Activated T-cell treated with anti-CD3 and anti-CD28 coated beads, Interleukin-2, amount 50 U/mL, for 4 hours (primary cell): ENCODE data around the gene CACNA1E. TPM values are rescaled to one million over a fixed set of nuclear protein-coding genes. Genes with fewer than 3 reads are reported as not detected.

Experiments used
- ATAC-seq, 2 donors: fragments of 200-7000 bp; cut with Tn5 transposase; one replicate each; pipeline ENCODE4 v1.10.0; 2021
- DNase-seq: peaks from one replicate; pipeline ENCODE4 v3.0.0-alpha.2; 2020
- H3K27me3 Mint-ChIP-seq: one replicate; pipeline ENCODE4 v1.8.0; 2021; ENCODE audit warnings: low read depth, mixed read lengths
- H3K36me3 Mint-ChIP-seq: one replicate; pipeline ENCODE4 v1.8.0; 2022; ENCODE audit warnings: mixed read lengths; ENCODE audit not compliant: insufficient read depth
- H3K4me1 Mint-ChIP-seq: one replicate; pipeline ENCODE4 v1.8.0; 2021; ENCODE audit warnings: low read depth, mixed read lengths
- H3K4me3 Mint-ChIP-seq: one replicate; pipeline ENCODE4 v1.8.0; 2021; ENCODE audit warnings: mild to moderate bottlenecking, moderate library complexity, mixed read lengths
- H3K9me3 Mint-ChIP-seq: one replicate; pipeline ENCODE4 v1.8.0; 2021; ENCODE audit warnings: mixed read lengths
- total RNA-seq, 3 donors: library from RNA; stranded (reverse); gene quantifications; one replicate each; pipeline ENCODE4 v1.2.1, GENCODE V29; 2021

CACNA1E gene
- total RNA-seq, 3 donors from 2014 or later: 0.08 TPM; not detected in 2

GRCh38 chr1:181718034-181718433 is 234.7 kb downstream of the CACNA1E start:
- ATAC-seq: no peak
- no peaks in the 10 kb centered on the region for H3K9me3 Mint-ChIP-seq
- H3K27me3 Mint-ChIP-seq: peaks cover 5% of the 10 kb centered on the region
- no peaks in the 10 kb centered on the region for H3K36me3 Mint-ChIP-seq
- H3K4me3 Mint-ChIP-seq: no peak overlapping the region
- no peak for DNase-seq
- H3K4me1 Mint-ChIP-seq: no peaks in the 10 kb centered on the region

DNA sequence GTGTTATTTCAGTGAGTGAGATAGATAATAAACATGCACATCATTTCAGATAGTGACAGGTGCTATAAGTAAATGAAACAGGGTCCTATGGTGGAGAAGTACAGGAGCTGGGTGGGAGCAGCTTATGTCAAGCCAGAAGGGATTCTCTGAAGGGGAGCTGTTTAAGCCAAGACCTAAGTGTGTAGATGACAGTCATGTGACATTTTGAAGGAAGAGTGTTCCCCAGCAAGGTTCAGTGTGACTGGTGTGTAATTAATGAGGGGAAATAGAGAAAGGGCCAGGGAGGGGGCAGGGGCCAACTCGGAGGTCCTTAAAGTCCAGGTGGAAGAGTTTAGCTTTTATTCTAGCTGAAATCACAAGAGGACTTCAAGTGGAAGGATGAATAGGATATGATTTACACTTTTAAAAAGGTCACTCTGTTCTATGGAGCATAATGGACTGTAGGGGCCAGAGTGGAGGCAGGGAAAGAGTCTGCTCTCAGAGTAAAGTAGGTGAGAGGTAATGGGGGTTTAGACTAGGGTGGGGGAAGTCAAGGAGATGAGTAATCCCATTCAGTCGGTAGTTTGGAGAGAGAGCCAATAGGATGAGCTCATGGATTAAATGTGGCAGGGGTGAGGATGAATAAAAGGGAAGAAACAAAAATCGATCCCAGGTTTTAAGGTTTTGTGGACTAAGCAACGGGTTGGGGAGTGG is 243.1 kb downstream of the CACNA1E start:
- no peak for DNase-seq
- Mint-ChIP-seq H3K4me1 (no peaks in the 10 kb centered on the region), H3K4me3 (no peak overlapping the region), H3K36me3 (no peaks in the 10 kb centered on the region), H3K9me3 (no peaks in the 10 kb centered on the region), H3K27me3 (peaks cover 2% of the 10 kb centered on the region)
- ATAC-seq: no peak

DNA sequence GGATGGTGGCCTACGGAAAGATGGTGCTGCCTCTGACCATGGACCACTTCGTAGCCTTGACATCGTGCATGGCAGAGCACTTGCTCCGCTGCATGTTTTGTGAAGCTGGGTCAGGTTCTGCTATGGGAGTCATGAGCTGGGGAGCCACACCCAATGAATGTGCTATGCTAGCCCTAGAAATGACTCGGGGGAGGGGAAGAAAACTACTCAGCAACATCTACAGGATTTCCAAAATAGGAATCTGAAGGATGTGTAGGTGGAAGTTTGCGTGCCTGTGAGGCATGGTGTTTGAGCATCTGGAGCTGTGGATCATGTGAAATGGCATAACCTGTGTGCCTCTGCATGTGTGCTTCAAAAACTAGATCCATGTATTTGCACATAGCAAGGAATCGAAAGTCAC is 247.3 kb downstream of the CACNA1E start:
- no peaks in the 10 kb centered on the region for H3K36me3 Mint-ChIP-seq
- DNase-seq (no peak), ATAC-seq (no peak)
- H3K4me3 Mint-ChIP-seq: no peak overlapping the region
- H3K9me3 Mint-ChIP-seq: no peaks in the 10 kb centered on the region
- H3K27me3 Mint-ChIP-seq: peaks cover 4% of the 10 kb centered on the region
- no peaks in the 10 kb centered on the region for H3K4me1 Mint-ChIP-seq

DNA sequence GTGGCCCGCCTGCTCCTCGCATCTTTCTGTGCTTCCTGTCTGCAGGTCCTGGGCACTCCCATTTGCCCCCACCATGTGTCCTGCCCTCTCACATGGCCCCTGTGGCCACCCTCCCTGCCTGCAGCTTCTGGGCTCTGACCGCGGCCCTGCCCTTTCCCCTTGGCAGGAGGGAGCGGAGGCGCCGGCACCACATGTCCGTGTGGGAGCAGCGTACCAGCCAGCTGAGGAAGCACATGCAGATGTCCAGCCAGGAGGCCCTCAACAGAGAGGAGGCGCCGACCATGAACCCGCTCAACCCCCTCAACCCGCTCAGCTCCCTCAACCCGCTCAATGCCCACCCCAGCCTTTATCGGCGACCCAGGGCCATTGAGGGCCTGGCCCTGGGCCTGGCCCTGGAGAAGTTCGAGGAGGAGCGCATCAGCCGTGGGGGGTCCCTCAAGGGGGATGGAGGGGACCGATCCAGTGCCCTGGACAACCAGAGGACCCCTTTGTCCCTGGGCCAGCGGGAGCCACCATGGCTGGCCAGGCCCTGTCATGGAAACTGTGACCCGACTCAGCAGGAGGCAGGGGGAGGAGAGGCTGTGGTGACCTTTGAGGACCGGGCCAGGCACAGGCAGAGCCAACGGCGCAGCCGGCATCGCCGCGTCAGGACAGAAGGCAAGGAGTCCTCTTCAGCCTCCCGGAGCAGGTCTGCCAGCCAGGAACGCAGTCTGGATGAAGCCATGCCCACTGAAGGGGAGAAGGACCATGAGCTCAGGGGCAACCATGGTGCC is 249.1 kb downstream of the CACNA1E start:
- Mint-ChIP-seq H3K4me1 (no peaks in the 10 kb centered on the region), H3K27me3 (peaks cover 6% of the 10 kb centered on the region), H3K4me3 (no peak overlapping the region), H3K9me3 (no peaks in the 10 kb centered on the region), H3K36me3 (no peaks in the 10 kb centered on the region)
- no peak for ATAC-seq
- DNase-seq: no peak

DNA sequence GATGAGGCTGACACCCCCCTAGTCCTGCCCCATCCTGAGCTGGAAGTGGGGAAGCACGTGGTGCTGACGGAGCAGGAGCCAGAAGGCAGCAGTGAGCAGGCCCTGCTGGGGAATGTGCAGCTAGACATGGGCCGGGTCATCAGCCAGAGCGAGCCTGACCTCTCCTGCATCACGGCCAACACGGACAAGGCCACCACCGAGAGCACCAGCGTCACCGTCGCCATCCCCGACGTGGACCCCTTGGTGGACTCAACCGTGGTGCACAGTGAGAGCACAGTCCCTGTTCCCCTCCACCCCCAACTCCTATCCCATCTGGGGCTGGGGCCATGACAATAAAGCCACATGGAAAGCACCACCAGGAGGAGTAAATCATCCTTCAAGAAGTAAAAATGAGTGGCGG is 250.2 kb downstream of the CACNA1E start:
- no peak overlapping the region for H3K4me3 Mint-ChIP-seq
- ATAC-seq (no peak), DNase-seq (no peak)
- no peaks in the 10 kb centered on the region for H3K9me3 Mint-ChIP-seq
- H3K36me3 Mint-ChIP-seq: no peaks in the 10 kb centered on the region
- H3K4me1 Mint-ChIP-seq: no peaks in the 10 kb centered on the region
- H3K27me3 Mint-ChIP-seq: peaks cover 6% of the 10 kb centered on the region

DNA sequence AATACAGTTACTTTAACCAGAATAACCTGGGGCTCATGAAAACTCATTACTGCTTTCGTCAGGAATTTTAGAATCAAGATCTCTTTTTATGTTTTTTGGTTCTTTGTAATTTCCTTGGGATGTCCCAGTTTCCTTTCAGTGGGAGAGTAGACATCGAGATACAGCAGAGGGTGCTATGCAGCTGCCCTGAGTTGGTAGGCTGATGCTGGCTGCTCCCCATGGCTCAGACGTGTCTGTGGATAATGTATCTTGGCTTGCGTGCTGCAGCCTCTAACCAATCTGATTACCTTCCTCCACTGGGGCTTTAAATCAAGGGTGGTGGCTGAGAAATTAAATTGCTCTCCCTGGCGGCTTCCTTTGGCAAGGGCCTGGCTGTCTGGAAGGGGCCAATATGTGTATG is 253.7 kb downstream of the CACNA1E start:
- DNase-seq (no peak), ATAC-seq (no peak)
- peaks cover 5% of the 10 kb centered on the region for H3K27me3 Mint-ChIP-seq
- no peaks in the 10 kb centered on the region for H3K4me1 Mint-ChIP-seq
- H3K36me3 Mint-ChIP-seq: no peaks in the 10 kb centered on the region
- H3K4me3 Mint-ChIP-seq: no peak overlapping the region
- no peaks in the 10 kb centered on the region for H3K9me3 Mint-ChIP-seq

DNA sequence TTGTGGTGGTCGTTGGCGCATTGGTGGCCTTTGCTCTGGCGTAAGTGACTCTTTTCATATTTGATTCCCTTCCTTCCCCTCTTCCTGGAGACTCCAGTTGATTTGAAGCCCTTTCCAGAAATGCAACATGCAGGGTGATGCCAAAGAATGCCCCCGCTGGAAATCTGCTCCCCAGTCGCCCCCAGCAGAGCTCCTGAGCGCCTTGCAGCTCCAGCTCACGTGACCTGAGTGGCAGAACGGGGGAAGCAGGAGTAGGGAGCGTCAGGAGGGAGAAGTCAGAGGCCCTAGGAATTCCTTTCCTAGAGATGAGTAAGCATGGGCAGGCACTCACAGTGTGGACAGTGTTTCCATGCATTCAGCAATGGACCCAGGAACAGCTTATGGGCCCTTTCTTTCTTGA is 255.9 kb downstream of the CACNA1E start:
- Mint-ChIP-seq H3K4me3 (no peak overlapping the region), H3K4me1 (no peaks in the 10 kb centered on the region), H3K36me3 (no peaks in the 10 kb centered on the region), H3K9me3 (no peaks in the 10 kb centered on the region), H3K27me3 (peaks cover 8% of the 10 kb centered on the region)
- ATAC-seq (no peak), DNase-seq (no peak)

DNA sequence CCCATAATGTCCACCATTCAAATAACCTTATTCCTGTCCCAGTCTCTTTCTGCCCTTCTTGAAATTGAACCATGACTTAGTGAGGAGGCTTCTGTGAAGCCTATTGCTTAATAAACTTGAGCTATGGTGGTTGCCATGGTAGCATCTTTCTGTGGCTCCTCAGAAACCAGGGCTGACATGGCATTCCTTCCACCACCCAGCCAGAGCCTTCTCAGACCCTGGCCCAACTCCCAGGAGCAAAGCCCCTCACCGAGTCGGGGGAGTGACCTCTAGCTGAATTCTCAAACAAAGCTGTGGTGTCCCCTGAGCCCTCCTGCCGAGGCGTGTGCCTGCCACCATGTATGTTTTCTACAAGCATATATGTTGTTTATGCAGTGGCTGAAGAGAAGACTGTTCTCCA is 259.1 kb downstream of the CACNA1E start:
- no peaks in the 10 kb centered on the region for H3K4me1 Mint-ChIP-seq
- no peaks in the 10 kb centered on the region for H3K36me3 Mint-ChIP-seq
- H3K27me3 Mint-ChIP-seq: peaks cover 7% of the 10 kb centered on the region
- H3K9me3 Mint-ChIP-seq: no peaks in the 10 kb centered on the region
- ATAC-seq (no peak), DNase-seq (no peak)
- no peak overlapping the region for H3K4me3 Mint-ChIP-seq

GRCh38 chr1:181743878-181744312 is 260.6 kb downstream of the CACNA1E start:
- no peak for ATAC-seq
- H3K4me3 Mint-ChIP-seq: no peak overlapping the region
- H3K27me3 Mint-ChIP-seq: peaks cover 6% of the 10 kb centered on the region
- H3K9me3 Mint-ChIP-seq: no peaks in the 10 kb centered on the region
- no peak for DNase-seq
- no peaks in the 10 kb centered on the region for H3K36me3 Mint-ChIP-seq
- no peaks in the 10 kb centered on the region for H3K4me1 Mint-ChIP-seq

DNA sequence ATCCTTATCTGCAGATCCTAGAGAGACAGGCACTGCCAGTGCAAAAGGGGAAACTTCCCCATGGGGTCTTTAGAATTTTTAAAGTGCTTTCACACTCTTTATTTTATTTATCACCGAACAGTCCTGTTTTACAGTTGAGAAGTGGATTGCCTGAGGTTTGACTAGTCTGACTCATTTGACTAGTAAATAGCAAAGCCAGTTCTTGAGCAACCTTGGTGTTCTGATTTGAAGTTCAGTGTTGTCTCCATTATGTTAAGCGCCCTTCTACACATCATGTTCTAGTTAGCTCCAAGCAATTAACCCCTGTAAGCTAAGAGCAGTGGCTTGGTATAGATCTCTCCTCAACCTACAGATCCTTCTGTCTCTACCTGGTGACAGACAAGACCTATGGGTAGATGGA is 262.9 kb downstream of the CACNA1E start:
- DNase-seq (no peak), ATAC-seq (no peak)
- peaks cover 6% of the 10 kb centered on the region for H3K27me3 Mint-ChIP-seq
- no peaks in the 10 kb centered on the region for H3K9me3 Mint-ChIP-seq
- H3K4me1 Mint-ChIP-seq: no peaks in the 10 kb centered on the region
- no peak overlapping the region for H3K4me3 Mint-ChIP-seq
- H3K36me3 Mint-ChIP-seq: no peaks in the 10 kb centered on the region

GRCh38 chr1:181748013-181748412 is 264.7 kb downstream of the CACNA1E start:
- Mint-ChIP-seq H3K4me3 (no peak overlapping the region), H3K9me3 (no peaks in the 10 kb centered on the region), H3K27me3 (peaks cover 3% of the 10 kb centered on the region), H3K36me3 (no peaks in the 10 kb centered on the region), H3K4me1 (no peaks in the 10 kb centered on the region)
- DNase-seq (no peak), ATAC-seq (no peak)

DNA sequence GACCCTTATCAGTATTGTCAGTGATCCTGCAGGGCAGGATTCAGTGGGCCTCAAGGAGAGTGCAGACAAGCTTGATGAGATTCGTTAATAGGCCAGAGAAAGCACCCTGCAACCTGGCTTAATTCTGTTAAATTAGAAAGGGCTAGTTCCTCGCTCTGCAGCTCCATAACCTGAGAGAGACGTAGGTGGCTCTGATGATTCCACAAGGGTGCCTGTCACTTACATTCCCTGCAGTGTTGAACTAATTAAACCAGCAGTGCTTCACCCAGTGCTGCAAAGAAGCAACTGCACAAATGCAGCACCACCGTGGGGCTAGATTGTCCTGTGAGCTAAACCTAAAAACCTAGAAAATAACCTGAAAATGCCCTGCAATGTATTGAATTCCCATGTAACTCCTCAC is 270.8 kb downstream of the CACNA1E start:
- DNase-seq: no peak

GRCh38 chr1:181759481-181759880 is 276.2 kb downstream of the CACNA1E start:
- ATAC-seq: no peak
- Mint-ChIP-seq H3K36me3 (no peaks in the 10 kb centered on the region), H3K27me3 (no peaks in the 10 kb centered on the region), H3K9me3 (no peaks in the 10 kb centered on the region), H3K4me3 (no peak overlapping the region), H3K4me1 (no peaks in the 10 kb centered on the region)
- DNase-seq: no peak

More for the DNA sequence above, 270.8 kb downstream of the CACNA1E start:
- ATAC-seq: no peak
- no peaks in the 10 kb centered on the region for H3K36me3 Mint-ChIP-seq
- no peaks in the 10 kb centered on the region for H3K27me3 Mint-ChIP-seq
- H3K9me3 Mint-ChIP-seq: no peaks in the 10 kb centered on the region
- H3K4me3 Mint-ChIP-seq: no peak overlapping the region
- H3K4me1 Mint-ChIP-seq: no peaks in the 10 kb centered on the region

GRCh38 chr1:181763736-181764135 is 280.4 kb downstream of the CACNA1E start:
- Mint-ChIP-seq H3K4me1 (no peaks in the 10 kb centered on the region), H3K36me3 (no peaks in the 10 kb centered on the region), H3K27me3 (no peaks in the 10 kb centered on the region), H3K9me3 (no peaks in the 10 kb centered on the region), H3K4me3 (no peak overlapping the region)
- ATAC-seq (no peak), DNase-seq (no peak)

DNA sequence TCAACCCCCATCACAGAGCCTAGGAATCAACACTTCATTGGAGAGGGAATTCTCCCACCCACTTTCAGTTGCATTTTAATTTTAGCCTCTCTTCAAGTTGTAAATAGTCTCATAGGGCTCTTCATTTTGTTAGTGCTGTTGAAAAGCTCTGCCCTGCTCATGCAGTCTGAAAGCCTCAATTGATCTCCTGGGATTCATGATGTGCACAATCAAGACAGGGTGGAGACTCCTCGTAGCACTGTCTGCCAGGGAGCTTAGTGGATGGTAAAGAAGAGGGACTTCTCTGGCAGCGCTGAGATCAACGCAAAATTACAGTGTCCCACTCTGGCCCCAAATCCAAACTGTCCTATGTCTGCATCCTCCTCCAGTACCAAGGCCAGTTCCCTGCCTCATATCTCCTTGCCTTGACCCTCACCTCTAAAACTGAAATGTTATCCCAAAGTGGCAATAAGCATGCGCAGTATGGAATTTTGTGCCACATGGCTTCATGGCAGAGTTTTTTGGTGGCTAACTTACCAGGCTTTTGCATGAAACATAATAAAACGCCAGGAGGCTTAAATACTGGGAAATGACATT is 282.2 kb downstream of the CACNA1E start:
- Mint-ChIP-seq H3K4me1 (no peaks in the 10 kb centered on the region), H3K36me3 (no peaks in the 10 kb centered on the region), H3K9me3 (no peaks in the 10 kb centered on the region), H3K4me3 (no peak overlapping the region), H3K27me3 (no peaks in the 10 kb centered on the region)
- no peak for DNase-seq
- no peak for ATAC-seq
